ENCODE data around the gene ATG13.

DNA sequence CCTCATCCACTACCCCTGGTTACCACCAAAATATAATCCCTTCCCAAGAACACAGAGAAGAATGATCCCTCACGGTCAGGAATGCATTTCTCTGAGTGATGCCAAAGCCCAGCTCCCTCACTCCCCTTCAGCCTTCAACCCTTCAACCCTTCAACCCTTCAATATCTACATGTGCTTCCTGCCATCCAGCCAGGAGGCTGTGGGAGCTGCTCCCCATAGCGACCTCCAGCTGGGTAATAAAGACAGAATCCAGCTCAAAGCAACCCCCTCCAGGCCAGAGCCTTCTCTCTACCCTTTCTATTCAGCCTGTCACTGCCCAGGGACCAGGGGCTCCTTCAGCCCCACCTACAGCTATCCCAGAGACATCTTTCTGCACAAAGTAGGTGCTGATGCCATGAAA, 80.4 kb downstream of the ATG13 start:
- TF ChIP-seq, protein P1, sequence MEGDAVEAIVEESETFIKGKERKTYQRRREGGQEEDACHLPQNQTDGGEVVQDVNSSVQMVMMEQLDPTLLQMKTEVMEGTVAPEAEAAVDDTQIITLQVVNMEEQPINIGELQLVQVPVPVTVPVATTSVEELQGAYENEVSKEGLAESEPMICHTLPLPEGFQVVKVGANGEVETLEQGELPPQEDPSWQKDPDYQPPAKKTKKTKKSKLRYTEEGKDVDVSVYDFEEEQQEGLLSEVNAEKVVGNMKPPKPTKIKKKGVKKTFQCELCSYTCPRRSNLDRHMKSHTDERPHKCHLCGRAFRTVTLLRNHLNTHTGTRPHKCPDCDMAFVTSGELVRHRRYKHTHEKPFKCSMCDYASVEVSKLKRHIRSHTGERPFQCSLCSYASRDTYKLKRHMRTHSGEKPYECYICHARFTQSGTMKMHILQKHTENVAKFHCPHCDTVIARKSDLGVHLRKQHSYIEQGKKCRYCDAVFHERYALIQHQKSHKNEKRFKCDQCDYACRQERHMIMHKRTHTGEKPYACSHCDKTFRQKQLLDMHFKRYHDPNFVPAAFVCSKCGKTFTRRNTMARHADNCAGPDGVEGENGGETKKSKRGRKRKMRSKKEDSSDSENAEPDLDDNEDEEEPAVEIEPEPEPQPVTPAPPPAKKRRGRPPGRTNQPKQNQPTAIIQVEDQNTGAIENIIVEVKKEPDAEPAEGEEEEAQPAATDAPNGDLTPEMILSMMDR (IDR thresholded peaks at IDR 0.05) = no peak
- TF ChIP-seq POLR2A (IDR thresholded peaks at IDR 0.05) = no peak
